Measurements from ENCODE around the gene JMJD8.

JMJD8 gene, protein sequence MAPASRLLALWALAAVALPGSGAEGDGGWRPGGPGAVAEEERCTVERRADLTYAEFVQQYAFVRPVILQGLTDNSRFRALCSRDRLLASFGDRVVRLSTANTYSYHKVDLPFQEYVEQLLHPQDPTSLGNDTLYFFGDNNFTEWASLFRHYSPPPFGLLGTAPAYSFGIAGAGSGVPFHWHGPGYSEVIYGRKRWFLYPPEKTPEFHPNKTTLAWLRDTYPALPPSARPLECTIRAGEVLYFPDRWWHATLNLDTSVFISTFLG

DNA sequence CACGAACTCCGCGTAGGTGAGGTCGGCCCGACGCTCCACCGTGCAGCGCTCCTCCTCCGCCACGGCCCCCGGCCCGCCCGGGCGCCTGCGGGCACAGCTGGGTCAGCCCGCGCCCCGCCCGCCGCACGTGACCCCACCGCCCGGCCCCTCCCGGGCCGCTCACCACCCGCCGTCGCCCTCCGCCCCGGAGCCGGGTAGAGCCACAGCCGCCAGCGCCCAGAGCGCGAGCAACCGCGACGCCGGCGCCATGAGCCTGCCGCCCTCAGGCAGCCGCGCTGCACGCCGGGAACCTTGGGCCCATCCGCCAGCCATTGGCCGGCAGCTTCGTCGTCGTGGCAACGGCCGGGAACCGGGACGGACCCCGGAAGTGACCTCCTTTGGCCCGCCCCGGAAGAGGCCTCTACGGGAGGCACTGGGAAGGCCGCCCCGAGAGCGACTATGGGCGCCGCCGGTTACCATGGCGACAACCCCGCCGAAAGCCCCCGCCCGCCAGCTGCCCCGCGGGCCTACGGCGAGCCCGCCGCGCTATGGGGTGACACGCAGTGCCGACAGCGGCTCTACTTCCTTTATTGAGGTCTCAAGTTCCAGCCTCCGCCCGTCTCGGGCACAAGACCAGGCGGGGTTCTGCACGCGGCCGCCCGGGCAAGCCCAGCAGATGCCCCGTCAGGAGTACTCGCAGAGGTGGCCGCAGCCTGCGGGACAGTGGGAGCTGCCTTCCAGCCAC, at the start of gene JMJD8:
TSS of gene JMJD8 (minus strand) at position 264 of the 724 bp plus-strand sequence. CDS start at position 249, 15 bp downstream.
- DNase-seq = peak; percentile 83

DNA sequence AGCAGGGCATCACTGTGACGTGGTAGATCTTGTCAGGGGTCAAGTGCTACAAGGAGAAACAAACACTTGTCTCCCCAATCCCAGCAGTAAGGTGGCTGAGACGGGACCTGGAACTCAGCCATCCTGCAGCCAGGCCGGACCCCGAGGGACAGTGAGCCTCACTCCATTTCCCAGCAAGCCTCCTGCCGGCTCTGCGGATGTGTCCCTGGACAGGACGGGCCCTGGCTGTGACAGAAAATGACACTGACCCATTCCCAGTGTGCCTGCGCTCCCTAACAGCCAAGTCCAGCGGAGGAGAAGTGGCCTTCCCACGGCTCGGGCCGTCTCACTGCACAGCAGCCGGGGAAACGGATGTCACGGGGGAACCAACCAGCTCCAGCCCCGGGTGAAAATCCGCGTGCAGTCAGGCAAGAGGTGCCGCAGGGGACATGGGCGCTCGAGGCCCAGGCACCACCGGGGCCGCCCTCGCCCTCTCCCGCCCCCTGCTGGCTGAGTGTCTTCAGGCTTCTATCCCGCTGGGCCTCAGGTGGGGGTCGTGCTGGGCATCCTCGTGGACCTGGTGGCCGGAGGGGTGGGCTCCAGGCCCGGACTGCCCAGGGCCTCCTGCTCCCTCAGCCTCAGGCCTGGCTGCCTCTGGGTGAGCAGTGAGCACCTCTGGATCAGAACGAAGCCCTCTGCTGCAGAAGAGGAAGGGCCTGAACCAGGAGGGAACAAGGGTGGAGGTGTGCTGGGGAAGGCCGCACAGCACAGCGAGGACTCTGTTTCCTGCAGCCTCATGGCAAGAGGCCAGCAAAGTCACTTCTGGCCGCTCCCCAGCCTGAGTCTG, 49.5 kb upstream of the JMJD8 start:
- no peak for DNase-seq

DNA sequence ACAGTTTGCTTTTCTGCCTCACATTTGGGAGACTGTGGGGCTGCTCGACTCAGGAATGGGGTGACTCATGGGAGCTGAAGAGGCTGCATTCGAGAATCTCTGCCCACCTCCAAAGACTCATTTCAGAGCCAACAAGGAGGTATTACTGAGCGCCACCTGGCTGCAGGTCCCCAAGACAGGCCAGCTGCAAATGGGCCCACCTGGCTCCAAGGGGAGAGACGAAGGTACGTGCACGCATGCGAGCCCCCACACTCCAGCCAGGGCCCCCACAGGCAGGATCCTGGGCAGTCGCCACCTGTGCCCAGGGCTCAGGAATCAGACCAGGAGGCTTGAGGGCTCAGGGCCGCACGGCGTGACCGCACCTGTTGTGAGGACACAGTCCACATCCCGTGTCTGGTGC, 48.8 kb upstream of the JMJD8 start:
- no peak for DNase-seq

DNA sequence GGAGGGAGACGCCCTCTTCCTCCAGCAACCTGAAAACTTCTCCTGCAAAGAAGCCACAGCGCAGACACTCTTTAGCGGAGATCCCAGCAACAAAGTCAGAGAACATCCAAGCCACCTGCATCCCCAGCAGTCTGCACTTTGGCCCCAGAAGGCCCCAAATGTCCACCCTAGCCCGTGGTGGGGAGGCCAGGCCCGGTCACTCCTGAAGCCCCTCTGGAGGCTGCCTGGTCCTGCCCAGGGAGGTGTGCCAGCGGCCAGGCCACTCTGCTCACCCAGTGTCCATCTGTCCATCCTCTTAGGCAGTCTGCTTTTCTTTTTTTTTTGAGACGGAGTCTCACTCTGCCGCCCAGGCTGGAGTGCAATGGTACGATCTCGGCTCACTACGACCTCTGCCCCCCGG, 48.2 kb upstream of the JMJD8 start:
- DNase-seq = no peak

DNA sequence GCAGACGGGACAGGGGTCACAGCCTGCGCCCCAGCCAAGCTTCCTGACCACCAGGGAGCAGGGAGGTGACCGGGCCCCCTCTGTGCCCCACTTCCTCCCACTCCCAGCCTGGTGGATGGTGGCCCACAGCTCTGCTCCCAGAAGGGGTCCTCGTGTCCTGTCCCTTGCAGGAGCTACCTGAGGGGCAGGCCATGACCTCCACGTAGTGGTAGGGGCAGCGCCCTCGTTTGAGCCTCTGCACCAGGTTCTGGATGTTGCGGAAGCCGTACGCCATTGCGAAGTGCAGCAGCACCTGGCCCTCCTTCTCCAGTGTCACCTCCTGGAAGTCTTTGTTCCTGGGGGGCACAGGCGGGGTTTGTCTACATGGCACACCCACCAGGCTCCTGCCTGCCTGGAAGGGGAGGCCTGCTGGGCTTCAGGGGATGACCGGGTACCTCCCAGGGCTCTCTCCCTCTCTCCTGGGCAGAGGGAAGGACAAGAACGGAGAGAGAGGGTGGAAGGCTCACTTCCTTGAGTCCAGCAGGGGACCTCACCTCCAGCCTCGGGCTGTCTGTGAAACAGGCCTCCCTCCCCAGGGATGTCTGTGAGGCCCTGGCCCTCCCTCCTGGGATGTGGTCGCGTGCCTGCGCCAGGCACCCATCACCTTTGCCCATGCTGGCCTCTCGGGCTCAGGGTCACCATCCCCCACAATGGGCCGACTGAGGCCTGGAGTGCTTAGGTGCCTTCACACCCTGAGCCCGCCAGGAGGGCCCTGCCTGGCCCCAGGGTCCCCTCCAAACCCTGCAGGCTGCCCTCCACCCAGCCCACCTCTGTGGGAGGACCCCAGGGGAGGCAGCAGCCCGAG, 46.8 kb upstream of the JMJD8 start:
- no peak for DNase-seq

DNA sequence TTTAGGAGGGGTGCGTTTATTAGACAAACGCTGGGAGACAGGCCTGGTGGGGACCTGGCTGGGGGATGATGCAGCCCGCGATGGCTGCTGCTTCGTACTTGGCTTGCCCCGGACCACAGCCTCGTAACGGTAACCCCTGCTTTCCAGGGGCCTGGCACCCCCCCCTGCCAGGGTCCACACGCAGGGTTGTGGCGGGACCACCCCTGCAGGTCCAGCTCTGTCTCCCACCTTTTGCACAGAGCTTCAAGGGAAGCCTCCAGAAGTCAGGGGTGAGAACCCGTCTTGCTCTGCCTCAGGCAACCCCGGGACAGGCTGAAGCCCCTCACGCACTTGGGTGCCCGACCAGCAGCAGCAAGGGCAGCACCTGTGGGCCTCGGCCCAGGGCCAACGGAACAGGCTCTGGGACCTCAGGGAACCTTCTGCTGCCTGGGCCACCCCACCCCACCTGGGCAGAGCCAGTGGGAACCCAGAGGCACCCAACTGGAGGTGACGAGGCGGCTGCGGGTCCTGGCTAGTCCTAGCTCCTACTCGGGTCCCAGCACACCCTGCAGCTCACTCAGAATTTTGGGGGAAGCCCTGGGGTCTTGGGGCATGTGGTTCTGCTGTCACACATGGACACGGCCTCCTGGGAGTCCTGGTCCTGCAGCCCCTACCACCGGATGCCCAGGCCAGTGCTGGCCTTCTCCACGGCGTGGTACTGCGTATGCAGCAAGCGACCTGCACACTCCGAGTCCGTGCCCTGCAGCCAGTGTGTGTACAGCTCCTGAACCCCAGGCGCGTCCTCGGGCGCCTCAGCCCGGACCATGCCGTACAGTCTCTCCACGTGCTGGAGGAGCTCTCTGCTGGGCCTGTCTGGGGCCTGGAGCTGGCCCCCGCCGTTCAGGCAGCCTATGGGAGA, 45.9 kb upstream of the JMJD8 start:
- no peak for DNase-seq

DNA sequence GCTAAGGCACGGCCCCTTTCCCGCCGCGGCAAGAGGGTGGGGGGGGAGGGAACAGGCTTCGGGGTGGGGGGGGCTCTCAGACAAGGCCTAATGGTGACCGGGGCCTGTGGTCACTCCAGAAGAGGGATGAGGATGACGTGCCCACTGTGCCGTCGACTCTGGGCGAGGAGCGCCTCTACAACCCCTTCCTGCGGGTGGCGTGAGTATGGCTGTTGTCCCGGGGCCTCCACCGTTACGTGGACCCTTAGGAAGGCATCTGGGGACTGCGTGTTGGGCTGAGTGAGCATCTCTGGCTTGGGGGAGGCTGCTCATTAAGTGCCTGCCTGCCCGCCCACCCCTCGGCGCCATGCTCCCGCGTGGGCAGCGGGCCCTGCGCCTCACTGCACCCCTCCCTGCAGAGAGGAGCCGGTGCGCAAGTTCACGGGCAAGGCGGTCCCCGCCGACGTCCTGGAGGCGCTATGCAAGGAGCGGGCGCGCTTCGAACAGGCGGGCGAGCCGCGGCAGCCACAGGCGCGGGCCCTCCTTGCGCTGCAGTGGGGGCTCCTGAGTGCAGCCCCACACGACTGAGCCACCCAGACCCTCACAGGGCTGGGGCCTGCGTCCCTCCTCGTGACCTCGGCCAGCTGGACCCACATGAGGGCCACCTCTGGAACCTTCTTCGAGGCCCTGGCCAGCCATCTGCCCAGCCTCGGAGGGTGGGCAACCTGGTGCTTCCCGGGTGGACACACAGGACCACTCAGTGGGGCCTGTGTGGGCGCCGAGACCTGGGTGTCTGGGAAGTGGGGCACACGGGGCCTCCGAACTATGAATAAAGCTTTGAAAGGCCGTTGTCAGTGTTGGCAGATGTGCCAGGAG, 45.0 kb upstream of the JMJD8 start:
- no peak for DNase-seq

DNA sequence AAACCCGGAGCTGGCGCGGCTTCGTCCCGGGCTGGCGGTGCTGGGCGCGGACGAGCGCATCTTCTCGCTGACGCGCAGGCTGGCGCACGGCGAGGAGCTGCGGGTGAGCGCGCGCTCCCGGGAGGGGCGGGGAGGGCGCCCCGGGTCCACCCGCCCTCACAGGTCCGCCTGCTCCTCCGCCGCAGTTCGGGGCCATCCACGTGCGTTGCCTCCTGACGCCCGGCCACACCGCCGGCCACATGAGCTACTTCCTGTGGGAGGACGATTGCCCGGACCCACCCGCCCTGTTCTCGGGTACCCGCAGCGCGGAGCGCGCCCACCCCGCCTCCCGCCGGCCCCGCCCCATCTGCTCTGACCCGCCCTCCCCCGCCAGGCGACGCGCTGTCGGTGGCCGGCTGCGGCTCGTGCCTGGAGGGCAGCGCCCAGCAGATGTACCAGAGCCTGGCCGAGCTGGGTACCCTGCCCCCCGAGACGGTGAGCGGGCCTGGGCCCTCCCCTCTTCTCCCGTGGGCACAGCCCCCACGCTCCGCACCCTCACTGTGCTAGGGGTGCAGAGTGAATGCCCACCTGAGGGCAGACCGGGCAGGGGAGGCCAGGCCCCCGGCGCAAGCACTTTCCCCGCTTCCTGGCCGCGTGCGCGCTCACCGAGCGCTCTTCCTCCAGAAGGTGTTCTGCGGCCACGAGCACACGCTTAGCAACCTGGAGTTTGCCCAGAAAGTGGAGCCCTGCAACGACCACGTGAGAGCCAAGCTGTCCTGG, 44.2 kb upstream of the JMJD8 start:
- DNase-seq = peak; percentile 57

DNA sequence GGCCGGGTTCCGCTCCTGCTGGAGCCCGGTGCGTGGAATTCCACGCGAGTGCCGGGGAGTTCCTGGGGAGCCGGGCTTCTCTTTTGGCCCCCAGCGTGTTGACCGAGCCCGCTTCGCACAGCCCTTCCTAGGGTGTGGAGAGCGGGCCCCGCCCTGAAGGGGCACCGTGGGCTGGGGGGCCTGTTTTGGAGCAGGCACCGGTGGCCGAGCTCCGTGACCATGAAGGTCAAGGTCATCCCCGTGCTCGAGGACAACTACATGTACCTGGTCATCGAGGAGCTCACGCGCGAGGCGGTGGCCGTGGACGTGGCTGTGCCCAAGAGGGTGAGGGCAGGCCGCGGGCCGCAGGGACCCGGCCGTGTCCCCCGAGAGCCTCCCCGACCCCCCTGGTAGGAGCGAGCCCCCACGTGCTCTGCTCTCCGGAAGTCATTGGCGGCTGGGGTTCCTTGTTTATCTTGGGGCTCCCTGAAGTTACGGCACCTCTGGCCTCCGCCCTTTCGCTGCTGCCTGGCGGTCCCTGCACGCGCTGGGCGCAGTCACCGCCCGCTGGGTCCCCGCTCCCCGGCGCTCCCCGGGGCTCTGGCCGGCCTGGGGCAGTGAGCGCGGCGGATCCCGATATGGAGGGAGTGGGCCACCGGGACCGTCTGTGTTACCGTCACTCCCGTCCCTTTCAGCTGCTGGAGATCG, 43.3 kb upstream of the JMJD8 start:
- DNase-seq = no peak

DNA sequence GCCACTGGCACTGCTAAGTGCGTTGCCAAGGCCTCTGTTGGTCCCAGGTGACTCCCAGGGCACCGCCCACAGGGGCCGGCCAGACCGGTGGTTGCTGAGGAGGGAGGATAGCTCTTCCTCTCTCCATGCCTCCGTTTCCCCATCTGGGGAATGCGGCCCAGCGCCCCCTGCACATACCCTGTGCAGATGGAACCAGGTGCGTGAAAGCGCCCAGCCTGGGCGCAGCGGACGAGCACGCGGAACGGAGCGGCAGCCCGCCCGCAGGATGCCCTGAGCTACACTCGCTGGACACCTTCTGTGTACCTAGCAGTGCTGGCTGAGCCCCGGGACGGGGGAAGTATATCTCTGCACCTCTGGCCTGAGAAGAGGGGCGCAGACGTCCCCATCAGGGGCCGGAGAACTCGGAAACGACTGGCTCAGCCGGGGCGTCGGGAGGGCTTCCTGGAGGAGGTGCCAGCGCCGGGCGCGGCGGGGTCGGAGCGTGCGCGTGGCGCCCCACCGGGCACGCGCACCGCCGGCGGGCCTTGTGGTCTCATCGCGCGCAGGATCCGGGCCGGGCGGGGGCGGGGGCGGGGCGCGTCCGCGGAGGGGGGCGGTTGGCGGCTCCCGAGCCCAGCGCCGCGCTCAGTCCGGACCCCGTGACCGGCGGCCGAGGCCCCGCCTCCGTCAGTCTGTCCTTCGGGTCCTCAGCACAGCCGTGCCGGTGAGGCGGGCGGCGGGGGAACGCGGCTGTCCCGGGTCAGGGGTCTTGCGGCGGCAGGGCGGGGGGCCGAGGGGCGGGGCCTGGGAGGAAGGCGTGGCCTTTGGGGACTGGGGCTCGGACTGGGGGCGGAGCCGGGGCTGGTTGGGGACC, 42.5 kb upstream of the JMJD8 start, which contains the start of the genes CCDC78 and HAGHL:
TSS of gene CCDC78 (minus strand) at position 6 of the 853 bp plus-strand sequence. CDS start 76 bp downstream, outside the sequence.
TSS of gene HAGHL (plus strand) at position 669 of the 853 bp plus-strand sequence. CDS start 404 bp downstream, outside the sequence.
- DNase-seq = no peak

DNA sequence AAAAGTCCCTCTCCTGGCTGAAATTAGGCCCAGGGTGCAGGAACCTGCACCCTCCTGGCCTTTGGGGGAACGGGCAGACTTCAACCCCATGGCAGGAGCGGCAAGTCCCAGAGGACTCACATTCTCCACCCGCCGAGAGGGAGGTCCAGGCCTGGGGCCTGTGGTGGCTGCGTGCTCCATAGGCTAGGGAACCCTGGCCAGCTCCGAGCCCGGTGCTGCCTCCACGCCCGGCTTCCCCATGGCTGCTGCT, 42.0 kb upstream of the JMJD8 start:
- no peak for DNase-seq

DNA sequence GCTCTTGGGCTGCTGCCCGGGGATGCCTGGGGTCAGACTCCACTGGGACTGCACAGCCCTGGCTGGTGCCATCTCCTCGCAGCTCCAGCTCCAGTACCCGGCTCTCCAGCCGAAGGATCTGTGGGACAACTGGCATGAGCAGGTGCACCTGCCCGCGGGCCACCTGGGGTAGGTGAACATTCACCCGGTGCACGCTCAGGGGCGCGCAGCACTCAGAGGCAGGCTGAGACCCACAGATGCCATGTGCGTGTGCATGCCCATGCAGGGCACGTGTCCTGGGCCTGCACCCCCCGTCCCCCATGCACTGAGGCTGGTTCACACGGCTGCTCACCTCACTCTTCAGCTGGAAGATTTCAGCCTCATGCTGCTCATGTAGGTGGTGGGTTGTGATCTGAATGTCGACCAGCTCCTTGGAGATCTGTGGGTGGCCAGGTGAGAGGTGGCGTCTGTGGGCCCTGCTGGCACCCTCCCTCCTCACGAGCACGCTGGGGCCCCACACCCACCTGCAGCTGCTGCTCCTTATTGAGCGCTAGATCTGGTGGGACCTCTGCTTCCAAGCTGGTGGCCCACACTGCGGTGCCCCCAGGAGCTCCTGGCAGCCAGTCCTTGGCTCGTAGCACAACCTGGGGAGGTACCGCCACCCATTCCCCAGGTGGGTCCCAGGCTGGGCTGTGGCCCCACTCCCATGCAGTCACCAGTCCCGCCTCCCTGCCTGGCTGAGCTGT, 41.5 kb upstream of the JMJD8 start:
- no peak for DNase-seq

DNA sequence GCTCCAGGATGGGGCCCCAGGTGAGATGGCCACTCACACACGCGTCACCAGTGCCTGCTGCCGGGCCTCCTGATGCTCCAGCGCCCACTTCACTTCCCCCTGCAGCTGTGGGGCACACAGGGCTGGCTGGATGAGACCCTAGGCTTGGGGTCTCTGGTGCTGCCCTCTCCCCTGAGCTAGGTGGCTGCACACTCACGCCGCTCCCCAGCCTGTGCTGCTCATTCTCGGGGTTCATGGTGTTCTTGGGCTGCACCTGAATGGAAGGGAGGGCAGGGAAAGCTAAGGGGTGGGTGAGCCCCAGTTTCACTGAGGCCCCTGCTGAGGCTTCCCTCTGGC, 40.9 kb upstream of the JMJD8 start:
- no peak for DNase-seq

DNA sequence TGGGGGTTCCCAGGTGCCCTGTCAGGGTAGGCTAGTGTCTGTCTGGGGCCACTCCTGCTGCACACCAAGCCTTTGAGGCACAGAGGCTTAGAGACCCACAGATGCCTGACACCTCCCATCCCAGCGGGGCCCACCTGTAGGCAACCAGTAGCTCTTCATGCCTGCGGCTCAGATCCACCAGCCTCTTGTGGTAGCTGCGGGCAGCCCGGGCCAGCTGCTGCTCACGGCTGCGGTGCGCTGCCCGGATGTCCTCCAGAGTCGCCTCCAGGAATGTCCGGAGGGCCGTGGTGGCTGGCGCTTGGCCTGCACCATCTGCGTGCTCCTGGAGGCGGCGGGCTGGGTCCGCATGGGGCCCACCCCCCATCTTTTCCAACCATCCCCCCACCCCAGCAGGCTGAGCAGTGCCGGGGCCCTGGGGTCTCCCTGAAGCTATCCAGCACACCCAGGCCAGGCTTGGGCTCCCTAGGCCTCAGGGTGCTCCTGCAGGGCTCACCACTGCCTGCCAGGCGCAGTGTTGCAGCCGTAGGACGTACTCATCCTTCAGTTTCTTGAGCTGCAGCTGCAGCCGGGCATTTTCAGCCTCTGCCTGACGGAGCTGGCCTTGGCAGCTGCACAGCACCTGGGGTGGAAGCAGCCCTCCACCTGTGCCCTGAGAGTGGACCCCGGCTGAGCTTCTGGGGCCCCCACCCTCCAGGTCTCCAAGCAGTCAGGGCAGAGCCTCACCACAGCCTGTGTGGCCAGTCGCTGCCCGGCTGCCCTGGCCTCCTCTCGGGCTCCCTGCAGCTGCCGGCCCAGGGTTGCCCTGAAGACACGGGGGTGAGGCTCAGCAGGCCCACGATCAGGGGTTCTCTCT, 40.3 kb upstream of the JMJD8 start:
- no peak for DNase-seq

DNA sequence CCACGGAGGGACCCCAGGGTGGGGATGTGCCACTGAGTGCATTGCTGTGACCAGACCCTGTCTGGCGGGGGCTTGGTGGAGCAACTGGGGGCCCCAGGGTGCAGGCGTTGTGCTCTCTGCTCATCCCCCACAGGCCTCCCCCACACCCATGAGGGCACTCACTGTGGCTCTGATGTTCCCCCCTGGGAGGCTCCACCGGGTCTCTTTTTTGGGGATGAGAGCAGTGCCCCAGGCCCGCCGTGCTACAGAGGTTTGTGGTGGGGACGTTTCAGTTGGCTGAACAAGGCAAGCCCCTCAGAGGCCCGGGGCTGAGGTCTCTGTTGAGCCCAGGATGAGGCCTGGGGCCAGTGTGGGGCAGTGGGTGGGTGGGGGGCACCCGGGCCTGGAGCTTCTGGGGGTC, 39.6 kb upstream of the JMJD8 start:
- DNase-seq = no peak

DNA sequence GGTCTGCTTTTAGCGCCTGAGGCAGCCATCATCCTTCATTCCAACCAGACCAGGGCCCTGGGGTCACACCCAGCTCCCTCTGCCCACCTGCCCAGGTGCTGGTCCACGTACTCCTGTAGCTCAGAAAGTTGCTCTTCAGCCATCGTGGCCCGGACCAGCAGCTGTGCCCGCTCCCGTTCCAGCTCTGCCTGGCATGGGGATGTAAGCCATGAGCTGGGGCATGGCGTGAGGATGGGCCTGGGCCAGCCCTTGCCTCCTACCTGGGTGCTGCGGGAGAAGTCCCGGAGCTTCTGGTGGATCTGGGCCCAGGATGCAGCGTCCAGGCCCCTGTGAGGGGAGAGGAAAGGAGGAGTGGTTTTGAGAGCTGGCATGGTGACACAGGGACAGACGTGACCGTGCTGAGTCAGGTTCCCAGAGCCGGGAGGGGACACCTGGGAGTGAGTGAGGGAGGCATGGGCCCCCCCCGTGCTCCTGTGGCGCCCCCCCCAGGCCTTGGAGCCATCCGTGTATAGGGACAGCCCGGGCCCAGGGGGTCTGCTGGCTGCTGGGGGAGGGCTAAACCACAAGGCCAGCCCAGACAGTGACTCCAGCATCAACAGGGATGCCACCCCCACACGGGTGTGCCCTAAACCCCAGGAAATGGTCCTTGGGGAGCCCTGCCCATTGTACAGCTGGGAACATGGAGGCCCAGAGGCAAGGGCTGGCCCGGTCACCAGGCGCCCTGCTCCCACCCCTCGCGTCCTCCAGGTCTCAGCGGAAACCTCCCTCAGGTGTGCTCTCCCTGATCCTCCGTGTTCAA, 38.9 kb upstream of the JMJD8 start:
- DNase-seq = no peak
